ENCODE data around the gene SAE1. TPM values are rescaled to one million over a fixed set of nuclear protein-coding genes. Genes with fewer than 3 reads are reported as not detected.
A peak's percentile ranks its signal among the peaks of the same experiment; 100 is the strongest.
"Not testable (repeated sequence)": the region's sequence is repeated elsewhere in the genome, so short reads cannot be mapped to it uniquely, and the experiment has no call there.

The SAE1 gene
- total RNA-seq, 2 donors from 2014 or later, result 121 to 178 TPM

- ATAC-seq (peak; percentile 81 to 85), DNase-seq (ENCODE audit: low spot score in 2 of 2) (peak; percentile 99 to 100)
- H3K36me3 Mint-ChIP-seq, result peaks cover 43 to 44% of the 10 kb centered on the region in 2 donors
- H3K9me3 Mint-ChIP-seq, result no peaks in the 10 kb centered on the region
- H3K27ac Mint-ChIP-seq, result peak within 1 kb of the TSS; percentile 100
These were observed 17.4 kb upstream of the SAE1 start, which contains the start of gene ZC3H4 for GRCh38 chr19:47112997-47113849. ZC3H4 (minus strand) TSS chr19:47113776; CDS start chr19:47112584, 1,192 bp downstream.

- peaks cover 35 to 38% of the 10 kb centered on the region in 2 donors for H3K36me3 Mint-ChIP-seq
These were observed 16.6 kb upstream of the SAE1 start for GRCh38 chr19:47113850-47114651.

GRCh38 chr19:47120470-47121067 is 10.1 kb upstream of the SAE1 start:
- ATAC-seq, result no peak
- peak overlapping the region in 1 of 2 donors; percentile 33 for H3K27ac Mint-ChIP-seq
- no peak for DNase-seq (ENCODE audit: low spot score in 2 of 2)
- H3K9me3 Mint-ChIP-seq, result no peaks in the 10 kb centered on the region
- H3K36me3 Mint-ChIP-seq, result no peaks in the 10 kb centered on the region

More at GRCh38 chr19:47113850-47114651, 16.6 kb upstream of the SAE1 start:
- DNase-seq (ENCODE audit: low spot score in 2 of 2) (no peak), ATAC-seq (no peak)
- no peaks in the 10 kb centered on the region for H3K9me3 Mint-ChIP-seq
- H3K27ac Mint-ChIP-seq, result peak overlapping the region; percentile 100

- no peaks in the 10 kb centered on the region for H3K36me3 Mint-ChIP-seq
- H3K27ac Mint-ChIP-seq, result no peak overlapping the region
- ATAC-seq, result no peak
- no peaks in the 10 kb centered on the region for H3K9me3 Mint-ChIP-seq
- no peak for DNase-seq (ENCODE audit: low spot score in 2 of 2)
These were observed 8.0 kb upstream of the SAE1 start for GRCh38 chr19:47122359-47123335.

- Mint-ChIP-seq H3K36me3 (no peaks in the 10 kb centered on the region), H3K9me3 (no peaks in the 10 kb centered on the region), H3K27ac (no peak overlapping the region)
- DNase-seq (ENCODE audit: low spot score in 2 of 2), result no peak
- no peak for ATAC-seq
These were observed 7.2 kb upstream of the SAE1 start for GRCh38 chr19:47123406-47123805.

- Mint-ChIP-seq H3K27ac (no peak overlapping the region), H3K36me3 (peaks cover under 1 to 8% of the 10 kb centered on the region in 2 donors), H3K9me3 (peaks cover 0 to 3% of the 10 kb centered on the region in 2 donors)
- DNase-seq (ENCODE audit: low spot score in 2 of 2), result peak in 1 of 2 donors; percentile 23
- peak; percentile 55 to 72 for ATAC-seq
These were observed 5.5 kb upstream of the SAE1 start for GRCh38 chr19:47124937-47125668.

- no peak overlapping the region for H3K27ac Mint-ChIP-seq
- peaks cover 4 to 8% of the 10 kb centered on the region in 2 donors for H3K9me3 Mint-ChIP-seq
- H3K36me3 Mint-ChIP-seq, result peaks cover 5 to 13% of the 10 kb centered on the region in 2 donors
- ATAC-seq, result no peak
- no peak for DNase-seq (ENCODE audit: low spot score in 2 of 2)
These were observed 5.0 kb upstream of the SAE1 start for GRCh38 chr19:47125669-47125938.

- no peak for ATAC-seq
- DNase-seq (ENCODE audit: low spot score in 2 of 2), result no peak
- no peak overlapping the region for H3K27ac Mint-ChIP-seq
- H3K9me3 Mint-ChIP-seq, result peaks cover 4 to 8% of the 10 kb centered on the region in 2 donors
- peaks cover 38 to 49% of the 10 kb centered on the region in 2 donors for H3K36me3 Mint-ChIP-seq
These were observed 1.1 kb upstream of the SAE1 start for GRCh38 chr19:47129579-47129978.

- DNase-seq (ENCODE audit: low spot score in 2 of 2), result no peak
- Mint-ChIP-seq H3K36me3 (peaks cover 39 to 51% of the 10 kb centered on the region in 2 donors), H3K27ac (peak overlapping the region; percentile 99), H3K9me3 (peaks cover 4 to 8% of the 10 kb centered on the region in 2 donors)
- ATAC-seq, result no peak
These were observed 481 bp upstream of the SAE1 start for GRCh38 chr19:47130120-47130588.

GRCh38 chr19:47132194-47132852 is 1.7 kb downstream of the SAE1 start:
- ATAC-seq (no peak), DNase-seq (ENCODE audit: low spot score in 2 of 2) (no peak)
- H3K27ac Mint-ChIP-seq, result peak overlapping the region; percentile 99
- H3K9me3 Mint-ChIP-seq, result peaks cover 4 to 8% of the 10 kb centered on the region in 2 donors
- peaks cover 39 to 56% of the 10 kb centered on the region in 2 donors for H3K36me3 Mint-ChIP-seq

- H3K9me3 Mint-ChIP-seq, result peaks cover 4 to 8% of the 10 kb centered on the region in 2 donors
- DNase-seq (ENCODE audit: low spot score in 2 of 2) (no peak), ATAC-seq (no peak)
- H3K36me3 Mint-ChIP-seq, result peaks cover 39 to 56% of the 10 kb centered on the region in 2 donors
- H3K27ac Mint-ChIP-seq, result peak overlapping the region; percentile 32 to 61
These were observed 2.4 kb downstream of the SAE1 start for GRCh38 chr19:47133021-47133471.

GRCh38 chr19:47134545-47134944 is 3.9 kb downstream of the SAE1 start:
- peaks cover 4 to 8% of the 10 kb centered on the region in 2 donors for H3K9me3 Mint-ChIP-seq
- ATAC-seq (no peak), DNase-seq (ENCODE audit: low spot score in 2 of 2) (no peak)
- H3K27ac Mint-ChIP-seq, result peak overlapping the region; percentile 17 to 32
- peaks cover 39 to 66% of the 10 kb centered on the region in 2 donors for H3K36me3 Mint-ChIP-seq

GRCh38 chr19:47135156-47135555 is 4.5 kb downstream of the SAE1 start:
- ATAC-seq, result no peak
- peaks cover 4% of the 10 kb centered on the region in 2 donors for H3K9me3 Mint-ChIP-seq
- DNase-seq (ENCODE audit: low spot score in 2 of 2), result no peak
- peaks cover 38 to 60% of the 10 kb centered on the region in 2 donors for H3K36me3 Mint-ChIP-seq
- no peak overlapping the region for H3K27ac Mint-ChIP-seq

- DNase-seq (ENCODE audit: low spot score in 2 of 2); H3K9me3 Mint-ChIP-seq; ATAC-seq: not testable (repeated sequence)
- Mint-ChIP-seq H3K36me3 (peaks cover 11 to 31% of the 10 kb centered on the region in 2 donors), H3K27ac (peak overlapping the region in 1 of 2 donors; percentile 40)
These were observed 10.6 kb downstream of the SAE1 start for GRCh38 chr19:47141252-47141651.
